Occipital lobe (tissue), 2 donors: Measurements from ENCODE around the gene ZBTB20. TPM values are rescaled to one million over a fixed set of nuclear protein-coding genes. Genes with fewer than 3 reads are reported as not detected.
"Not testable (repeated sequence)": the region's sequence is repeated elsewhere in the genome, so short reads cannot be mapped to it uniquely, and the experiment has no call there.

Experiments
- DNase-seq: peaks from one replicate; lab custom pipeline; 2025; lab: John Stamatoyannopoulos, UW
- total RNA-seq: library from RNA; depleted of rRNA; stranded (reverse); fragments of >200 nt; gene quantifications from one replicate; pipeline ENCODE4 v1.2.3, GENCODE V29; 2014

Gene ZBTB20
- total RNA-seq, 1 donor from 2014 or later, result 62.7 TPM

- DNase-seq, result peak; percentile 100
Measured at GRCh38 chr3:115147329-115148141, 447 bp upstream of the ZBTB20 start.

- DNase-seq, result no peak
Measured at GRCh38 chr3:115146032-115146417, 1.1 kb downstream of the ZBTB20 start.

- DNase-seq, result no peak
Measured at GRCh38 chr3:115141033-115141757, 5.9 kb downstream of the ZBTB20 start.

- DNase-seq, result no peak
Measured at GRCh38 chr3:115139072-115139471, 8.0 kb downstream of the ZBTB20 start.

- DNase-seq, result no peak
Measured at GRCh38 chr3:115134648-115135347, 12.3 kb downstream of the ZBTB20 start.

GRCh38 chr3:115127208-115127607, 19.9 kb downstream of the ZBTB20 start:
- no peak for DNase-seq

GRCh38 chr3:115120597-115120996, 26.5 kb downstream of the ZBTB20 start:
- no peak for DNase-seq

- DNase-seq, result no peak
Measured at GRCh38 chr3:115113367-115113766, 33.7 kb downstream of the ZBTB20 start.

- no peak for DNase-seq
Measured at GRCh38 chr3:115111632-115112031, 35.5 kb downstream of the ZBTB20 start.

GRCh38 chr3:115110830-115111229, 36.3 kb downstream of the ZBTB20 start:
- no peak for DNase-seq

- DNase-seq, result not testable (repeated sequence)
Measured at GRCh38 chr3:115110066-115110465, 37.0 kb downstream of the ZBTB20 start.

- DNase-seq, result no peak
Measured at GRCh38 chr3:115108614-115109013, 38.5 kb downstream of the ZBTB20 start.

GRCh38 chr3:115102046-115102445, 45.0 kb downstream of the ZBTB20 start:
- no peak for DNase-seq

- DNase-seq, result no peak
Measured at GRCh38 chr3:115100806-115101205, 46.3 kb downstream of the ZBTB20 start.

GRCh38 chr3:115099986-115100571, 47.0 kb downstream of the ZBTB20 start:
- no peak for DNase-seq

- DNase-seq, result no peak
Measured at GRCh38 chr3:115099134-115099985, 47.7 kb downstream of the ZBTB20 start.

GRCh38 chr3:115098354-115099073, 48.6 kb downstream of the ZBTB20 start:
- no peak for DNase-seq

GRCh38 chr3:115095236-115095635, 51.9 kb downstream of the ZBTB20 start:
- no peak for DNase-seq

GRCh38 chr3:115092220-115092791, 54.8 kb downstream of the ZBTB20 start:
- peak; percentile 75 for DNase-seq

- no peak for DNase-seq
Measured at GRCh38 chr3:115090712-115091111, 56.4 kb downstream of the ZBTB20 start.
